IMR-90 (cell line): Measurements from ENCODE around the gene FGR. TPM values are rescaled to one million over a fixed set of nuclear protein-coding genes. Genes with fewer than 3 reads are reported as not detected.

ENCODE experiments used
- ATAC-seq: fragments of 200-7000 bp; cut with Tn5 transposase; 2 replicates; pipeline ENCODE4 v1.9.1; 2020; ENCODE audit warnings: low read depth, mild to moderate bottlenecking, moderate library complexity
- BruUV-seq: library from RNA; stranded (reverse); fragments of 400-500 nt; replicated peaks from 2 replicates; lab custom pipeline; 2021; lab: Mats Ljungman, UMichigan
- CTCF ChIA-PET: fragments of 300-600 bp; formaldehyde crosslinking; extraction: SDS; loops from one replicate; lab custom pipeline; 2021; ENCODE audit warnings: antibody characterized with exemption; lab: Yijun Ruan, JAX
- POLR2A ChIA-PET: fragments of 300-600 bp; sonication (Branson Sonifier 250); formaldehyde crosslinking; loops from one replicate; lab custom pipeline; 2022; ENCODE audit warnings: antibody characterized with exemption; ENCODE audit not compliant: unreplicated experiment; lab: Charles Lee
- DNase-seq: peaks from one replicate; pipeline ENCODE4 v3.0.0; 2013
- H2AFZ ChIP-seq: replicated peaks from 2 replicates; pipeline ENCODE3; 2013; ENCODE audit warnings: low read length, mild to moderate bottlenecking; ENCODE audit not compliant: poor library complexity
- H2AK5ac ChIP-seq: 2 replicates; pipeline ENCODE4 v1.6.1; 2013; ENCODE audit warnings: low read depth, low read length, inconsistent platforms
- H2AK9ac ChIP-seq: replicated peaks from 2 replicates; pipeline ENCODE3; 2013; ENCODE audit warnings: mild to moderate bottlenecking, low read depth, low read length, moderate library complexity; ENCODE audit not compliant: poor library complexity
- H2BK120ac ChIP-seq: 2 replicates; pipeline ENCODE4 v1.6.1; 2013; ENCODE audit warnings: low read depth, low read length, inconsistent platforms
- H2BK15ac ChIP-seq: 3 replicates; pipeline ENCODE4 v1.6.1; 2013; ENCODE audit warnings: low read depth, low read length, inconsistent platforms
- H2BK20ac ChIP-seq: 2 replicates; pipeline ENCODE4 v1.6.1; 2013; ENCODE audit warnings: low read depth, mild to moderate bottlenecking, inconsistent platforms, low read length, moderate library complexity
- H2BK5ac ChIP-seq: 2 replicates; pipeline ENCODE4 v1.6.1; 2013; ENCODE audit warnings: mild to moderate bottlenecking, low read depth, low read length, inconsistent platforms; ENCODE audit not compliant: poor library complexity, severe bottlenecking
- H3K14ac ChIP-seq: replicated peaks from 2 replicates; pipeline ENCODE4 v1.6.1; 2013; ENCODE audit warnings: low read depth, low read length, inconsistent platforms
- H3K18ac ChIP-seq: 2 replicates; pipeline ENCODE4 v1.6.1; 2013; ENCODE audit warnings: low read depth, low read length, control low read depth
- H3K23ac ChIP-seq: 2 replicates; pipeline ENCODE4 v1.6.1; 2013; ENCODE audit warnings: low read depth, low read length, inconsistent platforms
- H3K27ac ChIP-seq: 2 replicates; pipeline ENCODE4 v1.5.1; 2013; ENCODE audit warnings: mild to moderate bottlenecking, control low read depth, low read length; ENCODE audit not compliant: insufficient read depth
- H3K27me3 ChIP-seq: 2 replicates; pipeline ENCODE4 v1.6.1; 2013; ENCODE audit warnings: low read length; ENCODE audit not compliant: control insufficient read depth, insufficient read depth
- H3K36me3 ChIP-seq: 2 replicates; pipeline ENCODE4 v1.6.1; 2013; ENCODE audit warnings: low read length, mixed read lengths; ENCODE audit not compliant: control insufficient read depth, insufficient read depth
- H3K4ac ChIP-seq: 2 replicates; pipeline ENCODE4 v1.6.1; 2013; ENCODE audit warnings: low read depth, low read length, inconsistent platforms
- H3K4me1 ChIP-seq: 2 replicates; pipeline ENCODE4 v1.6.1; 2013; ENCODE audit warnings: low read length, mixed read lengths; ENCODE audit not compliant: control insufficient read depth, insufficient read depth
- H3K4me2 ChIP-seq: 2 replicates; pipeline ENCODE4 v1.6.1; 2013; ENCODE audit warnings: low read depth, mild to moderate bottlenecking, control low read depth, low read length, moderate library complexity
- H3K4me3 ChIP-seq: 2 replicates; pipeline ENCODE4 v1.5.1; 2013; ENCODE audit warnings: low read depth, mild to moderate bottlenecking, control low read depth, low read length, moderate library complexity; ENCODE audit not compliant: insufficient read depth
- H3K56ac ChIP-seq: 2 replicates; pipeline ENCODE4 v1.6.1; 2013; ENCODE audit warnings: low read length, inconsistent platforms; ENCODE audit not compliant: insufficient read depth; ENCODE audit errors: extremely low read depth
- H3K79me1 ChIP-seq, 2 experiments: 2 replicates each; pipeline ENCODE4 v1.6.1; 2013; ENCODE audit warnings: low read length in 2 of 2, inconsistent platforms in 1 of 2, low read depth in 1 of 2
- H3K9ac ChIP-seq: 2 replicates; pipeline ENCODE4 v1.6.1; 2013; ENCODE audit warnings: low read depth, low read length, control low read depth
- H3K9me1 ChIP-seq: 2 replicates; pipeline ENCODE4 v1.6.1; 2013; ENCODE audit warnings: low read length, inconsistent platforms; ENCODE audit not compliant: insufficient read depth
- H3K9me3 ChIP-seq: 2 replicates; pipeline ENCODE4 v1.6.1; 2013; ENCODE audit warnings: low read length; ENCODE audit not compliant: control insufficient read depth, insufficient read depth
- H4K20me1 ChIP-seq: 2 replicates; pipeline ENCODE4 v1.6.1; 2013; ENCODE audit warnings: low read length, inconsistent platforms; ENCODE audit not compliant: insufficient read depth
- H4K5ac ChIP-seq: 2 replicates; pipeline ENCODE4 v1.6.1; 2013; ENCODE audit warnings: mild to moderate bottlenecking, low read depth, low read length, control low read depth
- H4K8ac ChIP-seq, 2 experiments: 2 replicates each; pipeline ENCODE4 v1.6.1; 2013; ENCODE audit warnings: low read depth in 2 of 2, low read length in 2 of 2, control low read depth in 1 of 2, inconsistent platforms in 1 of 2
- H4K91ac ChIP-seq: 2 replicates; pipeline ENCODE4 v1.6.1; 2013; ENCODE audit warnings: low read depth, low read length, inconsistent platforms; ENCODE audit not compliant: insufficient read depth
- BHLHE40 ChIP-seq: fragments of 150-350 bp; IDR thresholded peaks from 2 replicates; pipeline ENCODE4 v1.6.1; 2016; ENCODE audit warnings: mild to moderate bottlenecking, low read depth, low read length
- CEBPB ChIP-seq: IDR thresholded peaks from 2 replicates; pipeline ENCODE4 v1.6.1; 2012; ENCODE audit warnings: low read depth, low read length, improper control_type of control experiment
- CHD1 ChIP-seq: IDR thresholded peaks from 2 replicates; pipeline ENCODE4 v1.6.1; 2012; ENCODE audit warnings: low read depth, low read length, improper control_type of control experiment
- ELK1 ChIP-seq: fragments of 150-350 bp; IDR thresholded peaks from 2 replicates; pipeline ENCODE4 v1.6.1; 2016; ENCODE audit warnings: low read depth, mild to moderate bottlenecking, low read length, moderate library complexity, borderline replicate concordance
- FOS ChIP-seq: fragments of 150-350 bp; IDR thresholded peaks from 2 replicates; pipeline ENCODE4 v1.6.1; 2016; ENCODE audit warnings: low read depth, low read length
- MAZ ChIP-seq: IDR thresholded peaks from 2 replicates; pipeline ENCODE4 v1.6.1; 2012; ENCODE audit warnings: low read depth, mild to moderate bottlenecking, low read length, improper control_type of control experiment, moderate library complexity, borderline replicate concordance
- MXI1 ChIP-seq: IDR thresholded peaks from 2 replicates; pipeline ENCODE4 v1.6.1; 2012; ENCODE audit warnings: low read depth, mild to moderate bottlenecking, low read length, moderate library complexity, borderline replicate concordance
- NFE2L2 ChIP-seq: fragments of 150-350 bp; IDR thresholded peaks from 2 replicates; pipeline ENCODE4 v1.6.1; 2016; ENCODE audit warnings: low read depth, mild to moderate bottlenecking, low read length
- POLR2A ChIP-seq: IDR thresholded peaks from 2 replicates; pipeline ENCODE4 v1.6.1; 2012; ENCODE audit warnings: mild to moderate bottlenecking, low read depth, low read length
- RAD21 ChIP-seq: IDR thresholded peaks from 2 replicates; pipeline ENCODE4 v1.6.1; 2012; ENCODE audit warnings: low read length, improper control_type of control experiment
- RFX5 ChIP-seq: IDR thresholded peaks from 2 replicates; pipeline ENCODE4 v1.8.0; 2012; ENCODE audit warnings: low read depth, mild to moderate bottlenecking, low read length, moderate library complexity
- WGBS, 2 experiments: methylation state at CpG; one replicate each; pipeline versions ENCODE4 v1.1.5 to v1.1.7; 2013; ENCODE audit warnings: missing lambda C conversion rate in 2 of 2; ENCODE audit not compliant: insufficient read length in 1 of 2; ENCODE audit errors: extremely low coverage in 2 of 2; 5-methylcytosine and 5-hydroxymethylcytosine counted together
- dilution Hi-C: fragments of 300-500 bp; cut with HindIII; formaldehyde crosslinking; loops from one replicate; pipeline ENCODE4 v1.14.3; 2018; ENCODE audit warnings: low sequenced_read_pairs; ENCODE audit not compliant: unreplicated experiment
- in situ Hi-C: fragments of 300-500 bp; cut with MboI; formaldehyde crosslinking; loops from 3 replicates; pipeline ENCODE4 v1.14.3; 2019; ENCODE audit warnings: low sequenced_read_pairs, inconsistent platforms, mixed read lengths
- intact Hi-C: fragments of 100-400 bp; cut with micrococcal nuclease; formaldehyde crosslinking; loops from 2 replicates; pipeline ENCODE4 v1.10.0; 2022
- polyA plus RNA-seq, 3 experiments: library from polyadenylated mRNA; depleted of rRNA; stranded (reverse); fragments of >200 nt; gene quantifications; 2 replicates each; pipeline ENCODE4 v1.2.3, GENCODE V29; 2012; ENCODE audit warnings: low replicate concordance in 1 of 3
- total RNA-seq: library from RNA; depleted of rRNA; stranded (reverse); fragments of >200 nt; gene quantifications from 2 replicates; pipeline ENCODE4 v1.2.3, GENCODE V29; 2012
- TF ChIP-seq, protein P1 (sequence below): fragments of 150-350 bp; IDR thresholded peaks from 2 replicates; pipeline ENCODE4 v1.6.1; 2017; ENCODE audit warnings: mild to moderate bottlenecking, antibody characterized with exemption, low read length, low read depth
- TF ChIP-seq, protein P2 (sequence below): conservative IDR thresholded peaks from 2 replicates; pipeline ENCODE4 v1.5.1; 2012; ENCODE audit warnings: mild to moderate bottlenecking, low read depth, low read length, improper control_type of control experiment

Gene FGR
- total and polyA plus RNA-seq, 2 of the 4 experiments (the other 2 are of a cell fraction), result not detected

GRCh38 chr1:27671964-27672749 lies 37.2 kb upstream of the FGR start, which contains the start of gene IFI6:
Gene IFI6, minus strand, starts transcription at chr1:27672192. Its CDS starts 2,878 bp downstream, at chr1:27669314.
- Histone ChIP-seq H2AFZ (peak within 1 kb of the TSS; percentile 93), H2AK5ac (0 out of 2 replicates have a peak within 1 kb of the TSS, but pooled peaks have one; percentile 29), H3K56ac (peak within 1 kb of the TSS; percentile 37; the same call in 1 of the 2 replicates), H2BK15ac (no peak within 1 kb of the TSS; the same call in 2 of the 3 replicates), H4K8ac (peak within 1 kb of the TSS; percentile 21 to 82; a peak in 2 of 4 replicates), H4K91ac (0 out of 2 replicates have a peak within 1 kb of the TSS, but pooled peaks have one; percentile 35), H3K9me1 (peaks cover 5% of the 10 kb centered on the region; the same call in 1 of the 2 replicates), H4K5ac (peak within 1 kb of the TSS; percentile 52), H3K4me2 (peak within 1 kb of the TSS; percentile 91), H3K36me3 (no peaks in the 10 kb centered on the region), H2BK20ac (no peak within 1 kb of the TSS), H3K18ac (no peak within 1 kb of the TSS), H3K27ac (peak within 1 kb of the TSS; percentile 58), H2AK9ac (no peak within 1 kb of the TSS), H3K23ac (peak within 1 kb of the TSS; percentile 29; the same call in 1 of the 2 replicates), H4K20me1 (peaks cover 3% of the 10 kb centered on the region; the same call in 1 of the 2 replicates), H3K9me3 (no peaks in the 10 kb centered on the region), H3K14ac (peak within 1 kb of the TSS; percentile 53), H3K27me3 (peaks cover 2% of the 10 kb centered on the region; the same call in 1 of the 2 replicates), H3K4me3 (peak within 1 kb of the TSS; percentile 53), H3K79me1 (no peaks in the 10 kb centered on the region), H2BK120ac (peak within 1 kb of the TSS; percentile 8; the same call in 1 of the 2 replicates), H3K4ac (peak within 1 kb of the TSS; percentile 57), H3K9ac (peak within 1 kb of the TSS; percentile 74), H2BK5ac (peak within 1 kb of the TSS; percentile 40), H3K4me1 (peaks cover 5% of the 10 kb centered on the region)
- ChIA-PET CTCF (interaction anchor here (0.7 to 1.3 kb wide), 5 partner anchors 9 to 78 kb away, joined by 3 to 6 read pairs (median 4); partner anchors contain the start of gene FAM76A), POLR2A (interaction anchor here (0.6 to 1.4 kb wide), 4 partner anchors 46 to 101 kb away, joined by 3 to 5 read pairs (median 3); partner anchors contain the start of genes FAM76A and STX12)
- BruUV-seq, result no TSS peak
- peak; percentile 98 for ATAC-seq
- intact Hi-C loops (loop anchor here (1.0 to 5.0 kb wide), 2 partner anchors 47 to 160 kb away; partner anchors contain the start of gene PPP1R8), in situ Hi-C loops (no loop called here), dilution Hi-C loops (no loop called here)
- no CpG with 5 or more reads among the region's 10 CpGs for WGBS, 2 experiments
- peak; percentile 95 for DNase-seq
- TF ChIP-seq MXI1, result peak; percentile 43; the same call in 1 of the 2 replicates
- TF ChIP-seq, protein P1, sequence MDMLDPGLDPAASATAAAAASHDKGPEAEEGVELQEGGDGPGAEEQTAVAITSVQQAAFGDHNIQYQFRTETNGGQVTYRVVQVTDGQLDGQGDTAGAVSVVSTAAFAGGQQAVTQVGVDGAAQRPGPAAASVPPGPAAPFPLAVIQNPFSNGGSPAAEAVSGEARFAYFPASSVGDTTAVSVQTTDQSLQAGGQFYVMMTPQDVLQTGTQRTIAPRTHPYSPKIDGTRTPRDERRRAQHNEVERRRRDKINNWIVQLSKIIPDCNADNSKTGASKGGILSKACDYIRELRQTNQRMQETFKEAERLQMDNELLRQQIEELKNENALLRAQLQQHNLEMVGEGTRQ, result peak; percentile 39; the same call in 1 of the 2 replicates
- no peak for TF ChIP-seq CHD1
- TF ChIP-seq, protein P2, sequence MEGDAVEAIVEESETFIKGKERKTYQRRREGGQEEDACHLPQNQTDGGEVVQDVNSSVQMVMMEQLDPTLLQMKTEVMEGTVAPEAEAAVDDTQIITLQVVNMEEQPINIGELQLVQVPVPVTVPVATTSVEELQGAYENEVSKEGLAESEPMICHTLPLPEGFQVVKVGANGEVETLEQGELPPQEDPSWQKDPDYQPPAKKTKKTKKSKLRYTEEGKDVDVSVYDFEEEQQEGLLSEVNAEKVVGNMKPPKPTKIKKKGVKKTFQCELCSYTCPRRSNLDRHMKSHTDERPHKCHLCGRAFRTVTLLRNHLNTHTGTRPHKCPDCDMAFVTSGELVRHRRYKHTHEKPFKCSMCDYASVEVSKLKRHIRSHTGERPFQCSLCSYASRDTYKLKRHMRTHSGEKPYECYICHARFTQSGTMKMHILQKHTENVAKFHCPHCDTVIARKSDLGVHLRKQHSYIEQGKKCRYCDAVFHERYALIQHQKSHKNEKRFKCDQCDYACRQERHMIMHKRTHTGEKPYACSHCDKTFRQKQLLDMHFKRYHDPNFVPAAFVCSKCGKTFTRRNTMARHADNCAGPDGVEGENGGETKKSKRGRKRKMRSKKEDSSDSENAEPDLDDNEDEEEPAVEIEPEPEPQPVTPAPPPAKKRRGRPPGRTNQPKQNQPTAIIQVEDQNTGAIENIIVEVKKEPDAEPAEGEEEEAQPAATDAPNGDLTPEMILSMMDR, result peak; percentile 44
- TF ChIP-seq CEBPB, result no peak
- no peak for TF ChIP-seq ELK1
- TF ChIP-seq MAZ, result no peak
- no peak for TF ChIP-seq NFE2L2
- TF ChIP-seq POLR2A, result peak; percentile 79
- peak; percentile 15; the same call in 1 of the 2 replicates for TF ChIP-seq RAD21
- TF ChIP-seq RFX5, result no peak
- no peak for TF ChIP-seq FOS
- TF ChIP-seq BHLHE40, result no peak
